H9 (cell line): Measurements from ENCODE around the gene PNRC1. TPM values are rescaled to one million over a fixed set of nuclear protein-coding genes. Genes with fewer than 3 reads are reported as not detected.
"Not testable (repeated sequence)": the region's sequence is repeated elsewhere in the genome, so short reads cannot be mapped to it uniquely, and the experiment has no call there.

ENCODE experiments used
- DNase-seq: peaks from one replicate; pipeline ENCODE4 v3.0.0-alpha.2; 2017
- H2AFZ ChIP-seq: one replicate; pipeline ENCODE4 v1.6.1; 2013; ENCODE audit warnings: mild to moderate bottlenecking, low read length, control low read depth, moderate library complexity
- H2AK5ac ChIP-seq: 2 replicates; pipeline ENCODE4 v1.6.1; 2013; ENCODE audit warnings: low read length, control low read depth, mixed read lengths; ENCODE audit not compliant: insufficient read length
- H2BK120ac ChIP-seq: one replicate; pipeline ENCODE4 v1.6.1; 2013; ENCODE audit warnings: low read depth, mild to moderate bottlenecking, low read length, control low read depth, inconsistent platforms; ENCODE audit not compliant: poor library complexity, severe bottlenecking
- H2BK12ac ChIP-seq: 2 replicates; pipeline ENCODE4 v1.6.1; 2013; ENCODE audit warnings: low read length, control low read depth, mixed read lengths, low read depth; ENCODE audit not compliant: insufficient read length
- H2BK15ac ChIP-seq: 2 replicates; pipeline ENCODE4 v1.6.1; 2013; ENCODE audit warnings: low read depth, low read length, control low read depth
- H2BK20ac ChIP-seq: one replicate; pipeline ENCODE4 v1.6.1; 2013; ENCODE audit warnings: low read depth, mild to moderate bottlenecking, low read length, control low read depth, inconsistent platforms; ENCODE audit not compliant: poor library complexity, severe bottlenecking
- H2BK5ac ChIP-seq: 2 replicates; pipeline ENCODE4 v1.6.1; 2013; ENCODE audit warnings: low read length, control low read depth, mixed read lengths; ENCODE audit not compliant: insufficient read length
- H3K14ac ChIP-seq: 2 replicates; pipeline ENCODE4 v1.6.1; 2013; ENCODE audit warnings: low read length, control low read depth; ENCODE audit not compliant: insufficient read depth
- H3K18ac ChIP-seq: 2 replicates; pipeline ENCODE4 v1.6.1; 2013; ENCODE audit warnings: low read depth, mild to moderate bottlenecking, mixed read lengths, low read length, control low read depth; ENCODE audit not compliant: insufficient read length
- H3K23ac ChIP-seq: 2 replicates; pipeline ENCODE4 v1.6.1; 2013; ENCODE audit warnings: low read length, control low read depth, mixed read lengths, low read depth; ENCODE audit not compliant: insufficient read length
- H3K23me2 ChIP-seq: 2 replicates; pipeline ENCODE4 v1.6.1; 2013; ENCODE audit warnings: low read depth, mild to moderate bottlenecking, mixed read lengths, low read length, control low read depth; ENCODE audit not compliant: insufficient read length, poor library complexity, severe bottlenecking
- H3K27ac ChIP-seq: 2 replicates; pipeline ENCODE4 v1.5.1; 2013; ENCODE audit warnings: low read length, control low read depth, mixed read lengths, low read depth; ENCODE audit not compliant: insufficient read length
- H3K27me3 ChIP-seq: 2 replicates; pipeline ENCODE4 v1.6.1; 2013; ENCODE audit warnings: low read length, control low read depth, inconsistent platforms; ENCODE audit not compliant: insufficient read depth
- H3K4ac ChIP-seq: 2 replicates; pipeline ENCODE4 v1.6.1; 2013; ENCODE audit warnings: low read depth, mild to moderate bottlenecking, control low read depth, inconsistent platforms, low read length, moderate library complexity
- H3K4me1 ChIP-seq: 2 replicates; pipeline ENCODE4 v1.6.1; 2013; ENCODE audit warnings: low read length, control low read depth, inconsistent platforms; ENCODE audit not compliant: insufficient read depth
- H3K4me2 ChIP-seq: 2 replicates; pipeline ENCODE4 v1.6.1; 2013; ENCODE audit warnings: low read length, control low read depth, mixed read lengths; ENCODE audit not compliant: insufficient read length, insufficient read depth
- H3K56ac ChIP-seq: 2 replicates; pipeline ENCODE4 v1.6.1; 2013; ENCODE audit warnings: low read depth, mild to moderate bottlenecking, mixed read lengths, low read length, control low read depth; ENCODE audit not compliant: insufficient read length
- H3K79me1 ChIP-seq: 2 replicates; pipeline ENCODE4 v1.6.1; 2013; ENCODE audit warnings: low read depth, mild to moderate bottlenecking, moderate library complexity, low read length, control low read depth, inconsistent platforms; ENCODE audit not compliant: insufficient read depth, poor library complexity, severe bottlenecking
- H3K79me2 ChIP-seq: 2 replicates; pipeline ENCODE4 v1.6.1; 2013; ENCODE audit warnings: low read length, control low read depth, inconsistent platforms; ENCODE audit not compliant: insufficient read depth
- H3K9ac ChIP-seq: 2 replicates; pipeline ENCODE4 v1.6.1; 2013; ENCODE audit warnings: low read length, control low read depth, mixed read lengths; ENCODE audit not compliant: insufficient read length; ENCODE audit errors: extremely low read depth
- H3K9me3 ChIP-seq: one replicate; pipeline ENCODE4 v1.6.1; 2013; ENCODE audit warnings: low read depth, low read length, inconsistent platforms; ENCODE audit not compliant: control insufficient read depth
- H3T11ph ChIP-seq: one replicate; pipeline ENCODE4 v1.6.1; 2013; ENCODE audit warnings: mild to moderate bottlenecking, low read length, control low read depth, inconsistent platforms
- H4K20me1 ChIP-seq: one replicate; pipeline ENCODE4 v1.6.1; 2013; ENCODE audit not compliant: control insufficient read depth, insufficient read length, insufficient read depth
- H4K5ac ChIP-seq: 2 replicates; pipeline ENCODE4 v1.6.1; 2013; ENCODE audit warnings: low read depth, mild to moderate bottlenecking, mixed read lengths, low read length, control low read depth; ENCODE audit not compliant: insufficient read length
- H4K8ac ChIP-seq: replicated peaks from 2 replicates; pipeline ENCODE4 v1.6.1; 2013; ENCODE audit warnings: low read length, control low read depth, mixed read lengths, low read depth; ENCODE audit not compliant: insufficient read length
- H4K91ac ChIP-seq: 2 replicates; pipeline ENCODE4 v1.6.1; 2013; ENCODE audit warnings: low read depth, mild to moderate bottlenecking, moderate library complexity, mixed read lengths, low read length, control low read depth; ENCODE audit not compliant: insufficient read length
- H3K27ac Mint-ChIP-seq, 3 experiments: 2 replicates in 2 of 3; 3 replicates in 1 of 3; pipeline ENCODE4 v1.8.0; 2020 to 2021; ENCODE audit warnings: mixed read lengths in 3 of 3, mild to moderate bottlenecking in 1 of 3, moderate library complexity in 1 of 3
- H3K27me3 Mint-ChIP-seq: 2 replicates; pipeline ENCODE4 v1.8.0; 2021; ENCODE audit warnings: low read depth, mild to moderate bottlenecking, moderate library complexity, mixed read lengths
- H3K36me3 Mint-ChIP-seq, 3 experiments: 2 replicates in 2 of 3; 3 replicates in 1 of 3; pipeline ENCODE4 v1.8.0; 2020 to 2021; ENCODE audit warnings: low read depth in 3 of 3, mixed read lengths in 3 of 3; ENCODE audit not compliant: insufficient read depth in 1 of 3
- H3K4me1 Mint-ChIP-seq, 2 experiments: 2 replicates each; pipeline ENCODE4 v1.8.0; 2020; ENCODE audit warnings: mixed read lengths in 2 of 2
- H3K4me3 Mint-ChIP-seq, 2 experiments: 2 replicates in 1 of 2; 3 replicates in 1 of 2; pipeline ENCODE4 v1.8.0; 2020 to 2021; ENCODE audit warnings: mild to moderate bottlenecking in 2 of 2, mixed read lengths in 2 of 2, moderate library complexity in 1 of 2
- H3K9me3 Mint-ChIP-seq, 2 experiments: 2 replicates in 1 of 2; 3 replicates in 1 of 2; pipeline ENCODE4 v1.8.0; 2020; ENCODE audit warnings: mild to moderate bottlenecking in 2 of 2, mixed read lengths in 2 of 2, moderate library complexity in 1 of 2
- WGBS: extraction: QIAGEN DNeasy Blood & Tissue Kit; methylation state at CpG from one replicate; pipeline ENCODE4 v1.1.7; 2013; ENCODE audit warnings: missing lambda C conversion rate, low lambda C conversion rate, mixed read lengths; ENCODE audit not compliant: insufficient read length; ENCODE audit errors: extremely low coverage; 5-methylcytosine and 5-hydroxymethylcytosine counted together
- total RNA-seq: library from RNA; stranded (reverse); gene quantifications from 2 replicates; pipeline ENCODE4 v1.2.1, GENCODE V29; 2021
- TF ChIP-seq, protein P1 (sequence below): fragments of 200-600 bp; sonication (generic); conservative IDR thresholded peaks from 3 replicates; pipeline ENCODE4 v1.8.0; 2021; ENCODE audit warnings: antibody characterized with exemption, mild to moderate bottlenecking

Gene PNRC1
- total RNA-seq, 1 experiment from 2014 or later: 57.4 TPM

GRCh38 chr6:89063881-89064280 lies 16.7 kb upstream of the PNRC1 start:
- H3K27me3 Mint-ChIP-seq: peaks cover 6% of the 10 kb centered on the region; the same call in 1 of the 2 replicates
- Histone ChIP-seq H4K20me1 (no peaks in the 10 kb centered on the region), H3K79me1 (no peaks in the 10 kb centered on the region), H3K4me1 (no peaks in the 10 kb centered on the region), H3K4ac (no peak overlapping the region), H3T11ph (no peak overlapping the region), H2BK120ac (no peak overlapping the region), H4K5ac (no peak overlapping the region), H2BK12ac (no peak overlapping the region), H3K27me3 (no peaks in the 10 kb centered on the region), H3K79me2 (no peaks in the 10 kb centered on the region), H4K91ac (no peak overlapping the region), H2BK15ac (no peak overlapping the region), H2AK5ac (no peak overlapping the region), H3K9ac (no peak overlapping the region), H2BK20ac (no peak overlapping the region), H3K18ac (no peak overlapping the region), H3K56ac (no peak overlapping the region), H3K14ac (no peak overlapping the region), H3K27ac (no peak overlapping the region), H4K8ac (no peak overlapping the region), H3K23ac (no peak overlapping the region), H3K9me3 (no peaks in the 10 kb centered on the region), H3K23me2 (no peaks in the 10 kb centered on the region), H3K4me2 (no peak overlapping the region), H2BK5ac (no peak overlapping the region), H2AFZ (no peak overlapping the region)
- H3K27ac Mint-ChIP-seq: no peak overlapping the region
- TF ChIP-seq, protein P1, sequence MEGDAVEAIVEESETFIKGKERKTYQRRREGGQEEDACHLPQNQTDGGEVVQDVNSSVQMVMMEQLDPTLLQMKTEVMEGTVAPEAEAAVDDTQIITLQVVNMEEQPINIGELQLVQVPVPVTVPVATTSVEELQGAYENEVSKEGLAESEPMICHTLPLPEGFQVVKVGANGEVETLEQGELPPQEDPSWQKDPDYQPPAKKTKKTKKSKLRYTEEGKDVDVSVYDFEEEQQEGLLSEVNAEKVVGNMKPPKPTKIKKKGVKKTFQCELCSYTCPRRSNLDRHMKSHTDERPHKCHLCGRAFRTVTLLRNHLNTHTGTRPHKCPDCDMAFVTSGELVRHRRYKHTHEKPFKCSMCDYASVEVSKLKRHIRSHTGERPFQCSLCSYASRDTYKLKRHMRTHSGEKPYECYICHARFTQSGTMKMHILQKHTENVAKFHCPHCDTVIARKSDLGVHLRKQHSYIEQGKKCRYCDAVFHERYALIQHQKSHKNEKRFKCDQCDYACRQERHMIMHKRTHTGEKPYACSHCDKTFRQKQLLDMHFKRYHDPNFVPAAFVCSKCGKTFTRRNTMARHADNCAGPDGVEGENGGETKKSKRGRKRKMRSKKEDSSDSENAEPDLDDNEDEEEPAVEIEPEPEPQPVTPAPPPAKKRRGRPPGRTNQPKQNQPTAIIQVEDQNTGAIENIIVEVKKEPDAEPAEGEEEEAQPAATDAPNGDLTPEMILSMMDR: no peak
- H3K4me1 Mint-ChIP-seq: peaks cover 7 to 8% of the 10 kb centered on the region in 2 experiments
- H3K4me3 Mint-ChIP-seq: no peak overlapping the region
- no CpG with 5 or more reads among the region's 1 CpG for WGBS
- DNase-seq: no peak
- peaks cover 0 to 6% of the 10 kb centered on the region in 2 experiments; a peak in 4 of 5 replicates for H3K9me3 Mint-ChIP-seq
- H3K36me3 Mint-ChIP-seq: no peaks in the 10 kb centered on the region; a peak in 2 of 7 replicates

DNA sequence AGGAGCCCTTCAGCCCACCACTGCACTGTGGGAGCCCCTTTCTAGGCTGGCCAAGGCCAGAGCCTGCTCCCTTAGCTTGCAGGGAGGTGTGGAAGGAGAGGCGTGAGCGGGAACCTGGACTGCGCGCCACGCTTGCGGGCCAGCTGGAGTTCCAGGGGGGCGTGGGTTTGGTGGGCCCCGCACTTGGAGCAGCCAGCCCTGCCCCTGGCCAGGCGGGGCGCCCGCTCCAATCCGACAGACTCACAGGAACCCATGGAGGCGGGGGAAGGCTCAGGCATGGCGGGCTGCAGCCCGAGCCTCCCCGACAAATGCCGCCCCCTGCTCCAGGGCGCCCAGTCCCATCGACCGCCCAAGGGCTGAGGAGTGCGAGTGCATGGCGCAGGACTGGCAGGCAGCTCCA lies 15.6 kb upstream of the PNRC1 start:
- not testable (repeated sequence) for H2BK20ac ChIP-seq, H3K27ac Mint-ChIP-seq, H4K5ac ChIP-seq

More for the DNA sequence above, 15.6 kb upstream of the PNRC1 start:
- H3K36me3 Mint-ChIP-seq, H3K4ac ChIP-seq, H3K4me1 Mint-ChIP-seq, H2AK5ac ChIP-seq, H2BK15ac ChIP-seq, H3K27me3 Mint-ChIP-seq, H3K14ac ChIP-seq, H2BK12ac ChIP-seq, H2BK120ac ChIP-seq, H3K9ac ChIP-seq, H3K4me2 ChIP-seq, H3K9me3 ChIP-seq, H4K8ac ChIP-seq, H3K18ac ChIP-seq, H3K23ac ChIP-seq, H3K27ac ChIP-seq, H4K91ac ChIP-seq, DNase-seq, H3K23me2 ChIP-seq, H3K79me1 ChIP-seq, H3K4me1 ChIP-seq, H3K79me2 ChIP-seq, H3K4me3 Mint-ChIP-seq, H3K27me3 ChIP-seq, H2BK5ac ChIP-seq, H3T11ph ChIP-seq, H4K20me1 ChIP-seq, H3K56ac ChIP-seq, H3K9me3 Mint-ChIP-seq, H2AFZ ChIP-seq: not testable (repeated sequence)
- no CpG with 5 or more reads among the region's 22 CpGs for WGBS
